Effector memory CD8-positive, alpha-beta T cell (primary cell): ENCODE results near the gene NPS.

ENCODE experiments used
- ATAC-seq: fragments of 150-1000 bp; cut with Tn5 transposase; replicated peaks from 2 replicates; pipeline ENCODE4 v1.10.0; 2021; ENCODE audit warnings: mild to moderate bottlenecking, moderate library complexity
- DNase-seq, 3 experiments: peaks; one replicate each; pipeline ENCODE4 v3.0.0; 2021
- H3K27ac Mint-ChIP-seq, 2 donors: one replicate each; pipeline ENCODE4 v1.8.0; 2022; ENCODE audit warnings: mild to moderate bottlenecking in 2 of 2, mixed read lengths in 2 of 2, moderate library complexity in 2 of 2
- H3K27me3 Mint-ChIP-seq, 2 donors: one replicate each; pipeline ENCODE4 v1.8.0; 2022; ENCODE audit warnings: mixed read lengths in 2 of 2
- H3K36me3 Mint-ChIP-seq: one replicate; pipeline ENCODE4 v1.8.0; 2022; ENCODE audit warnings: mild to moderate bottlenecking, moderate library complexity, mixed read lengths; ENCODE audit not compliant: insufficient read depth
- H3K4me1 Mint-ChIP-seq, 2 donors: one replicate each; pipeline ENCODE4 v1.8.0; 2022; ENCODE audit warnings: low read depth in 2 of 2, mixed read lengths in 2 of 2
- H3K4me3 Mint-ChIP-seq, 2 donors: one replicate each; pipeline ENCODE4 v1.8.0; 2022; ENCODE audit warnings: mild to moderate bottlenecking in 2 of 2, mixed read lengths in 2 of 2, moderate library complexity in 2 of 2
- H3K9me3 Mint-ChIP-seq, 2 donors: one replicate each; pipeline ENCODE4 v1.8.0; 2022; ENCODE audit warnings: mixed read lengths in 2 of 2

The NPS gene

DNA sequence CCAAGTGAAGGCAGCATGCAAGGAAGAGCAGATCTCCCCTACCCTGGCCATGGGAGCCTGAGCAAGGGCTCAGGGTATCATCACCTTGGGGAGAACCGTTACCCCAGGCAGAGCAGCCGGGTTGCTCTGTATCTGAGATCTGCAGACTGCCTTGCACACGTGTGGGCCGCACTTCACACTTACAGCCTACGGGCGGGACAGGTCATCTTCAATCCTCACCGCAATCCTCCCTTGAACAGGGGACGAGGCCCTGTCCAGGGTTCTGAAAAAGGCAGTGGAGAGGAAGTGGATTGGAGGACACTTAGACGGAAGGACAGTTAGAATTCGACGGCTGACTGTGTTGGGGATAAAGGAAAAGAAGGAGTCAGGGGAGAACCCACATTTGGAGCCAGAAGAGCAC, 51.4 kb downstream of the NPS start:
- Mint-ChIP-seq H3K9me3 (peaks cover 0 to 5% of the 10 kb centered on the region in 2 donors), H3K36me3 (no peaks in the 10 kb centered on the region), H3K4me3 (no peak overlapping the region), H3K27ac (no peak overlapping the region), H3K4me1 (no peaks in the 10 kb centered on the region), H3K27me3 (peaks cover 0 to 11% of the 10 kb centered on the region in 2 donors)
- DNase-seq (no peak), ATAC-seq (no peak)
